K562 (cell line): Measurements from ENCODE around the gene CFAP410. TPM values are rescaled to one million over a fixed set of nuclear protein-coding genes. Genes with fewer than 3 reads are reported as not detected.

Experiments
- ATAC-seq: fragments of 200-7000 bp; cut with Tn5 transposase; 3 replicates; pipeline ENCODE4 v1.9.1; 2020; ENCODE audit warnings: moderate library complexity
- BruUV-seq: library from RNA; stranded (reverse); fragments of 400-500 nt; replicated peaks from 2 replicates; lab custom pipeline; 2021; lab: Mats Ljungman, UMichigan
- CTCF ChIA-PET: fragments of 300-600 bp; formaldehyde crosslinking; extraction: SDS; loops from one replicate; lab custom pipeline; 2021; ENCODE audit warnings: low intra/inter-chr PET ratio; lab: Yijun Ruan, JAX
- POLR2A ChIA-PET: fragments of 300-600, 350-650 bp; sonication (Branson Sonifier 250); formaldehyde crosslinking; extraction: SDS; loops from one replicate; lab custom pipeline; 2021; ENCODE audit warnings: antibody characterized with exemption, inconsistent platforms; lab: Yijun Ruan, JAX
- DNase-seq, 4 experiments: peaks; one replicate each; pipeline versions ENCODE4 v3.0.0 to v3.0.0-alpha.2; 2011 to 2018; ENCODE audit warnings: low spot score in 3 of 4, mixed read lengths in 3 of 4; ENCODE audit errors: extremely low read depth in 1 of 4
- FAIRE-seq: peaks from 2 replicates; lab custom pipeline; 2011; peaks lifted over from hg19 to GRCh38; lab: Jason Lieb, UNC
- H2AFZ ChIP-seq: 2 replicates; pipeline ENCODE4 v1.6.0; 2011; ENCODE audit warnings: low read depth, low read length, control low read depth, inconsistent platforms
- H3K27ac ChIP-seq: fragments of 200-600 bp; 3 replicates; pipeline ENCODE4 v1.8.0; 2011; ENCODE audit warnings: low read depth, mild to moderate bottlenecking, control low read depth, inconsistent platforms, low read length, moderate library complexity, mixed read lengths; ENCODE audit errors: extremely low read depth
- H3K27me3 ChIP-seq, 2 experiments: fragments of 300-600 bp in 1 of 2; 2 replicates in 1 of 2; 3 replicates in 1 of 2; pipeline versions ENCODE4 v1.6.0 to v1.8.0; 2011; ENCODE audit warnings: inconsistent platforms in 2 of 2, low read length in 2 of 2, mild to moderate bottlenecking in 1 of 2, mixed read lengths in 1 of 2, moderate library complexity in 1 of 2; ENCODE audit not compliant: control insufficient read depth in 2 of 2, insufficient read depth in 2 of 2
- H3K36me3 ChIP-seq: fragments of 300-600 bp; 3 replicates; pipeline ENCODE4 v1.8.0; 2011; ENCODE audit warnings: mild to moderate bottlenecking, low read length, inconsistent platforms; ENCODE audit not compliant: control insufficient read depth, insufficient read depth
- H3K4me1 ChIP-seq, 2 experiments: fragments of 200-600 bp in 1 of 2; replicated peaks in 1 of 2; 2 replicates in 1 of 2; 3 replicates in 1 of 2; pipeline versions ENCODE4 v1.5.1 to v1.8.0; 2011; ENCODE audit warnings: inconsistent platforms in 2 of 2, low read length in 2 of 2, mild to moderate bottlenecking in 1 of 2, mixed read lengths in 1 of 2, moderate library complexity in 1 of 2; ENCODE audit not compliant: control insufficient read depth in 2 of 2, insufficient read depth in 2 of 2
- H3K4me2 ChIP-seq: 2 replicates; pipeline ENCODE4 v1.6.1; 2011; ENCODE audit warnings: low read length, control low read depth, inconsistent platforms, mixed read lengths; ENCODE audit not compliant: insufficient read depth
- H3K4me3 ChIP-seq: fragments of 200-600 bp; sonication (generic), shearing (Covaris generic); 2 replicates; pipeline ENCODE4 v1.5.1; 2016; ENCODE audit warnings: control low read depth, inconsistent platforms
- H3K79me2 ChIP-seq: fragments of 200-600 bp; 3 replicates; pipeline ENCODE4 v1.8.0; 2011; ENCODE audit warnings: low read length, inconsistent platforms; ENCODE audit not compliant: control insufficient read depth, insufficient read depth
- H3K9ac ChIP-seq, 2 experiments: 2 replicates each; pipeline versions ENCODE4 v1.6.0 to v1.6.1; 2011; ENCODE audit warnings: low read depth in 2 of 2, low read length in 2 of 2, control low read depth in 1 of 2, inconsistent platforms in 1 of 2, mild to moderate bottlenecking in 1 of 2, mixed read lengths in 1 of 2; ENCODE audit not compliant: insufficient read depth in 1 of 2
- H3K9me1 ChIP-seq: one replicate; pipeline ENCODE4 v1.6.0; 2011; ENCODE audit warnings: inconsistent platforms, mild to moderate bottlenecking, low read length, moderate library complexity; ENCODE audit not compliant: control insufficient read depth, insufficient read depth
- H3K9me3 ChIP-seq: replicated peaks from 2 replicates; pipeline ENCODE4 v1.5.1; 2011; ENCODE audit warnings: low read depth, low read length, inconsistent platforms; ENCODE audit not compliant: control insufficient read depth, insufficient read depth
- H4K20me1 ChIP-seq: replicated peaks from 2 replicates; pipeline ENCODE4 v1.6.1; 2011; ENCODE audit warnings: low read length, inconsistent platforms, mixed read lengths; ENCODE audit not compliant: control insufficient read depth, insufficient read depth
- CTBP1 ChIP-seq: fragments of 450-650 bp; IDR thresholded peaks from 2 replicates; pipeline ENCODE4 v1.6.1; 2016; ENCODE audit warnings: borderline replicate concordance
- GTF2E2 ChIP-seq: fragments of 200-800 bp; sonication (Bioruptor generic); IDR thresholded peaks from 2 replicates; pipeline ENCODE4 v1.6.1; 2016; ENCODE audit warnings: missing genetic modification characterization, missing compliant biosample characterization
- MAX ChIP-seq: sonication (generic); formaldehyde crosslinking; IDR thresholded peaks from 2 replicates; pipeline ENCODE4 v1.9.0; 2022; ENCODE audit warnings: mild to moderate bottlenecking, missing genetic modification reagents
- SIX5 ChIP-seq, 2 experiments: IDR thresholded peaks; 2 replicates each; pipeline ENCODE4 v1.6.1; 2011; ENCODE audit warnings: low read length in 2 of 2, borderline replicate concordance in 1 of 2, low read depth in 1 of 2, mild to moderate bottlenecking in 1 of 2, moderate library complexity in 1 of 2; ENCODE audit not compliant: insufficient read depth in 1 of 2
- ZBTB33 ChIP-seq: sonication (generic); formaldehyde crosslinking; IDR thresholded peaks from 2 replicates; pipeline ENCODE4 v1.8.1; 2023; ENCODE audit warnings: mild to moderate bottlenecking, missing genetic modification reagents
- ZKSCAN3 ChIP-seq: fragments of 250-450 bp; sonication (Bioruptor Pico); IDR thresholded peaks from 2 replicates; pipeline ENCODE4 v1.4.0; 2020
- ZNF184 ChIP-seq: sonication (generic); formaldehyde crosslinking; IDR thresholded peaks from 2 replicates; pipeline ENCODE4 v1.5.0; 2020; ENCODE audit warnings: missing genetic modification reagents
- ZNF76 ChIP-seq: fragments of 250-450 bp; sonication (Bioruptor Pico); IDR thresholded peaks from 2 replicates; pipeline ENCODE4 v1.4.0; 2020; ENCODE audit warnings: mild to moderate bottlenecking, moderate library complexity, borderline replicate concordance
- WGBS: fragments of 100-300 bp; shearing (Covaris generic); methylation state at CpG from one replicate; pipeline ENCODE4 v1.1.6; 2016; ENCODE audit warnings: low coverage, mixed read lengths; ENCODE audit not compliant: insufficient coverage; ENCODE audit errors: missing lambda C conversion rate; 5-methylcytosine and 5-hydroxymethylcytosine counted together
- in situ Hi-C: fragments of 300-500 bp; cut with MboI; formaldehyde crosslinking; loops from 4 replicates; pipeline ENCODE4 v1.15.0; 2018; ENCODE audit warnings: inconsistent platforms, mixed read lengths
- intact Hi-C: fragments of 100-400 bp; cut with micrococcal nuclease; formaldehyde crosslinking; loops from 2 replicates; pipeline ENCODE4 v1.14.2; 2022
- polyA plus RNA-seq, 8 experiments: library from polyadenylated mRNA; depleted of rRNA in 4 of 8; stranded (reverse) in 5 of 8; unstranded in 3 of 8; fragments of >200 nt; fragmentation: Nextera tagmentation in 2 of 8; fragmentation: Illumina TruSeq in 1 of 8; extraction: Ambion mirVana in 2 of 8; extraction: Trizol in 1 of 8; gene quantifications; 2 replicates each; pipeline versions ENCODE4 v1.2.1 to v1.2.3, GENCODE V29; 2011 to 2014; ENCODE audit warnings: inconsistent platforms in 1 of 8, missing spikeins in 1 of 8
- total RNA-seq, 7 experiments: library from RNA; depleted of rRNA in 6 of 7; stranded (reverse); fragments of >200 nt in 6 of 7; fragmentation: Illumina TruSeq in 2 of 7; extraction: Trizol in 2 of 7; gene quantifications; 2 replicates each; pipeline versions ENCODE4 v1.2.1 to v1.2.3, GENCODE V29; 2011 to 2021; ENCODE audit warnings: low replicate concordance in 1 of 7

Gene CFAP410
- total and polyA plus RNA-seq, 9 of the 15 experiments (the other 6 are each of a cell fraction or from before 2014, with no cell fraction given), result 0.07 to 17.3 (median 2.3) TPM

- 72% methylated on average over 17 of the region's 17 CpGs for WGBS
- TF ChIP-seq SIX5 (IDR thresholded peaks at IDR 0.05; ENCODE audit: borderline replicate concordance in 1 of 2, insufficient read depth in 1 of 2, low read depth in 1 of 2, low read length in 2 of 2), result no peak
- peak; percentile 49; the same call in 1 of the 2 replicates for TF ChIP-seq ZBTB33
- no peak for TF ChIP-seq ZNF184 (CRISPR knock-in tag)
- TF ChIP-seq ZNF76, result no peak
- no peak for TF ChIP-seq CTBP1
- TF ChIP-seq GTF2E2 (tag), result no peak
- TF ChIP-seq MAX (CRISPR knock-in tag), result no peak
- no peak for TF ChIP-seq ZKSCAN3 (CRISPR knock-in tag)
- TF ChIP-seq, all 486 proteins: peak for 1
- Histone ChIP-seq H3K9me3 (no peaks in the 10 kb centered on the region), H3K27ac (no peak overlapping the region), H4K20me1 (peaks cover 14% of the 10 kb centered on the region), H3K4me3 (no peak overlapping the region), H3K9me1 (peaks cover 5% of the 10 kb centered on the region), H3K9ac (peak overlapping the region in 1 of 2 experiments; percentile 6; a peak in 1 of 4 replicates), H2AFZ (no peak overlapping the region), H3K79me2 (no peaks in the 10 kb centered on the region), H3K4me1 (peaks cover 0 to 66% of the 10 kb centered on the region in 2 experiments; a peak in 4 of 5 replicates), H3K36me3 (peaks cover 8% of the 10 kb centered on the region; the same call in 1 of the 3 replicates), H3K27me3 (no peaks in the 10 kb centered on the region), H3K4me2 (no peak overlapping the region)
- CTCF ChIA-PET, result no interaction called here
- ATAC-seq (no peak), DNase-seq (no peak), FAIRE-seq (no peak)
- in situ Hi-C loops (no loop called here), intact Hi-C loops (no loop called here)
- BruUV-seq, result no TSS peak
- POLR2A ChIA-PET, result interaction anchor here (1.0 kb wide), 1 partner anchor 28 kb away, joined by 5 read pairs; no protein-coding TSS in a partner anchor
Measured at GRCh38 chr21:44332383-44332782, 6.8 kb downstream of the CFAP410 start.
